K562 (cell line): ENCODE results near the gene JAG2. TPM values are rescaled to one million over a fixed set of nuclear protein-coding genes. Genes with fewer than 3 reads are reported as not detected.

Experiments
- ATAC-seq: fragments of 200-7000 bp; cut with Tn5 transposase; 3 replicates; pipeline ENCODE4 v1.9.1; 2020; ENCODE audit warnings: moderate library complexity
- BruUV-seq: library from RNA; stranded (reverse); fragments of 400-500 nt; replicated peaks from 2 replicates; lab custom pipeline; 2021; lab: Mats Ljungman, UMichigan
- CTCF ChIA-PET: fragments of 300-600 bp; formaldehyde crosslinking; extraction: SDS; loops from one replicate; lab custom pipeline; 2021; ENCODE audit warnings: low intra/inter-chr PET ratio; lab: Yijun Ruan, JAX
- POLR2A ChIA-PET: fragments of 300-600, 350-650 bp; sonication (Branson Sonifier 250); formaldehyde crosslinking; extraction: SDS; loops from one replicate; lab custom pipeline; 2021; ENCODE audit warnings: antibody characterized with exemption, inconsistent platforms; lab: Yijun Ruan, JAX
- DNase-seq, 4 experiments: peaks; one replicate each; pipeline versions ENCODE4 v3.0.0 to v3.0.0-alpha.2; 2011 to 2018; ENCODE audit warnings: low spot score in 3 of 4, mixed read lengths in 3 of 4; ENCODE audit errors: extremely low read depth in 1 of 4
- FAIRE-seq: peaks from 2 replicates; lab custom pipeline; 2011; peaks lifted over from hg19 to GRCh38; lab: Jason Lieb, UNC
- H2AFZ ChIP-seq: 2 replicates; pipeline ENCODE4 v1.6.0; 2011; ENCODE audit warnings: low read depth, low read length, control low read depth, inconsistent platforms
- H3K27ac ChIP-seq: fragments of 200-600 bp; 3 replicates; pipeline ENCODE4 v1.8.0; 2011; ENCODE audit warnings: low read depth, mild to moderate bottlenecking, control low read depth, inconsistent platforms, low read length, moderate library complexity, mixed read lengths; ENCODE audit errors: extremely low read depth
- H3K27me3 ChIP-seq, 2 experiments: fragments of 300-600 bp in 1 of 2; 2 replicates in 1 of 2; 3 replicates in 1 of 2; pipeline versions ENCODE4 v1.6.0 to v1.8.0; 2011; ENCODE audit warnings: inconsistent platforms in 2 of 2, low read length in 2 of 2, mild to moderate bottlenecking in 1 of 2, mixed read lengths in 1 of 2, moderate library complexity in 1 of 2; ENCODE audit not compliant: control insufficient read depth in 2 of 2, insufficient read depth in 2 of 2
- H3K36me3 ChIP-seq: fragments of 300-600 bp; 3 replicates; pipeline ENCODE4 v1.8.0; 2011; ENCODE audit warnings: mild to moderate bottlenecking, low read length, inconsistent platforms; ENCODE audit not compliant: control insufficient read depth, insufficient read depth
- H3K4me1 ChIP-seq, 2 experiments: fragments of 200-600 bp in 1 of 2; replicated peaks in 1 of 2; 2 replicates in 1 of 2; 3 replicates in 1 of 2; pipeline versions ENCODE4 v1.5.1 to v1.8.0; 2011; ENCODE audit warnings: inconsistent platforms in 2 of 2, low read length in 2 of 2, mild to moderate bottlenecking in 1 of 2, mixed read lengths in 1 of 2, moderate library complexity in 1 of 2; ENCODE audit not compliant: control insufficient read depth in 2 of 2, insufficient read depth in 2 of 2
- H3K4me2 ChIP-seq: 2 replicates; pipeline ENCODE4 v1.6.1; 2011; ENCODE audit warnings: low read length, control low read depth, inconsistent platforms, mixed read lengths; ENCODE audit not compliant: insufficient read depth
- H3K4me3 ChIP-seq: fragments of 200-600 bp; sonication (generic), shearing (Covaris generic); 2 replicates; pipeline ENCODE4 v1.5.1; 2016; ENCODE audit warnings: control low read depth, inconsistent platforms
- H3K79me2 ChIP-seq: fragments of 200-600 bp; 3 replicates; pipeline ENCODE4 v1.8.0; 2011; ENCODE audit warnings: low read length, inconsistent platforms; ENCODE audit not compliant: control insufficient read depth, insufficient read depth
- H3K9ac ChIP-seq, 2 experiments: 2 replicates each; pipeline versions ENCODE4 v1.6.0 to v1.6.1; 2011; ENCODE audit warnings: low read depth in 2 of 2, low read length in 2 of 2, control low read depth in 1 of 2, inconsistent platforms in 1 of 2, mild to moderate bottlenecking in 1 of 2, mixed read lengths in 1 of 2; ENCODE audit not compliant: insufficient read depth in 1 of 2
- H3K9me1 ChIP-seq: one replicate; pipeline ENCODE4 v1.6.0; 2011; ENCODE audit warnings: inconsistent platforms, mild to moderate bottlenecking, low read length, moderate library complexity; ENCODE audit not compliant: control insufficient read depth, insufficient read depth
- H3K9me3 ChIP-seq: replicated peaks from 2 replicates; pipeline ENCODE4 v1.5.1; 2011; ENCODE audit warnings: low read depth, low read length, inconsistent platforms; ENCODE audit not compliant: control insufficient read depth, insufficient read depth
- H4K20me1 ChIP-seq: replicated peaks from 2 replicates; pipeline ENCODE4 v1.6.1; 2011; ENCODE audit warnings: low read length, inconsistent platforms, mixed read lengths; ENCODE audit not compliant: control insufficient read depth, insufficient read depth
- ELF1 ChIP-seq: fragments of 200-800 bp; sonication (Bioruptor generic); IDR thresholded peaks from 2 replicates; pipeline ENCODE4 v1.6.1; 2016; ENCODE audit warnings: missing genetic modification characterization, missing compliant biosample characterization
- GABPB2 ChIP-seq: fragments of 250-450 bp; sonication (Bioruptor Pico); conservative IDR thresholded peaks from 2 replicates; pipeline ENCODE4 v1.5.1; 2021; ENCODE audit warnings: mild to moderate bottlenecking
- MXI1 ChIP-seq: IDR thresholded peaks from 2 replicates; pipeline ENCODE4 v1.6.1; 2011; ENCODE audit warnings: low read depth, mild to moderate bottlenecking, improper control_type of control experiment, low read length
- NONO ChIP-seq, 2 experiments: fragments of 200-400 bp in 1 of 2; fragments of 450-650 bp in 1 of 2; formaldehyde crosslinking in 1 of 2; IDR thresholded peaks; 2 replicates each; pipeline ENCODE4 v1.6.1; 2017; ENCODE audit warnings: low read depth in 2 of 2, mild to moderate bottlenecking in 2 of 2, moderate library complexity in 2 of 2, low read length in 1 of 2
- SMAD4 ChIP-seq: fragments of 250-450 bp; sonication (Bioruptor Pico); conservative IDR thresholded peaks from 2 replicates; pipeline ENCODE4 v1.8.0; 2021; ENCODE audit warnings: inconsistent platforms, mild to moderate bottlenecking, moderate library complexity
- ZNF224 ChIP-seq: sonication (generic); formaldehyde crosslinking; IDR thresholded peaks from 2 replicates; pipeline ENCODE4 v1.8.0; 2022; ENCODE audit warnings: mild to moderate bottlenecking, missing genetic modification reagents
- WGBS: fragments of 100-300 bp; shearing (Covaris generic); methylation state at CpG from one replicate; pipeline ENCODE4 v1.1.6; 2016; ENCODE audit warnings: low coverage, mixed read lengths; ENCODE audit not compliant: insufficient coverage; ENCODE audit errors: missing lambda C conversion rate; 5-methylcytosine and 5-hydroxymethylcytosine counted together
- in situ Hi-C: fragments of 300-500 bp; cut with MboI; formaldehyde crosslinking; loops from 4 replicates; pipeline ENCODE4 v1.15.0; 2018; ENCODE audit warnings: inconsistent platforms, mixed read lengths
- intact Hi-C: fragments of 100-400 bp; cut with micrococcal nuclease; formaldehyde crosslinking; loops from 2 replicates; pipeline ENCODE4 v1.14.2; 2022
- polyA plus RNA-seq, 8 experiments: library from polyadenylated mRNA; depleted of rRNA in 4 of 8; stranded (reverse) in 5 of 8; unstranded in 3 of 8; fragments of >200 nt; fragmentation: Nextera tagmentation in 2 of 8; fragmentation: Illumina TruSeq in 1 of 8; extraction: Ambion mirVana in 2 of 8; extraction: Trizol in 1 of 8; gene quantifications; 2 replicates each; pipeline versions ENCODE4 v1.2.1 to v1.2.3, GENCODE V29; 2011 to 2014; ENCODE audit warnings: inconsistent platforms in 1 of 8, missing spikeins in 1 of 8
- total RNA-seq, 7 experiments: library from RNA; depleted of rRNA in 6 of 7; stranded (reverse); fragments of >200 nt in 6 of 7; fragmentation: Illumina TruSeq in 2 of 7; extraction: Trizol in 2 of 7; gene quantifications; 2 replicates each; pipeline versions ENCODE4 v1.2.1 to v1.2.3, GENCODE V29; 2011 to 2021; ENCODE audit warnings: low replicate concordance in 1 of 7
- TF ChIP-seq, protein P1 (sequence below): fragments of 250-450 bp; sonication (Bioruptor Pico); IDR thresholded peaks from 2 replicates; pipeline ENCODE4 v1.4.0; 2020; ENCODE audit warnings: mild to moderate bottlenecking, moderate library complexity
- TF ChIP-seq, protein P2 (sequence below): conservative IDR thresholded peaks from 2 replicates; pipeline ENCODE4 v1.6.1; 2011; ENCODE audit warnings: low read depth, mild to moderate bottlenecking, low read length; ENCODE audit not compliant: control insufficient read depth

Gene JAG2
- total and polyA plus RNA-seq, 9 of the 15 experiments (the other 6 are each of a cell fraction or from before 2014, with no cell fraction given) = 0.25 to 48.4 (median 8.6) TPM

GRCh38 chr14:105214324-105214915, 45.8 kb upstream of the JAG2 start:
- BruUV-seq = no TSS peak
- Histone ChIP-seq H3K36me3 (peaks cover 13% of the 10 kb centered on the region; the same call in 1 of the 3 replicates), H2AFZ (no peak overlapping the region), H4K20me1 (no peaks in the 10 kb centered on the region), H3K4me2 (no peak overlapping the region), H3K9me1 (no peaks in the 10 kb centered on the region), H3K4me3 (no peak overlapping the region), H3K27ac (no peak overlapping the region), H3K27me3 (no peaks in the 10 kb centered on the region), H3K9me3 (no peaks in the 10 kb centered on the region)
- CTCF ChIA-PET = no interaction called here
- no peak for DNase-seq
- in situ Hi-C loops (loop anchor here (5.0 kb wide), 1 partner anchor 128 kb away; no protein-coding TSS in a partner anchor), intact Hi-C loops (no loop called here)
- WGBS = 88% methylated on average over 3 of the region's 14 CpGs
- ATAC-seq = no peak
- no peak for TF ChIP-seq SMAD4 (CRISPR knock-in tag)
- TF ChIP-seq ZNF224 (CRISPR knock-in tag) = no peak
- TF ChIP-seq, all 486 proteins: peak for 0
- Histone ChIP-seq H3K79me2 (no peaks in the 10 kb centered on the region), H3K9ac (no peak overlapping the region), H3K4me1 (peaks cover 0 to 3% of the 10 kb centered on the region in 2 experiments; a peak in 2 of 5 replicates)
- no peak for FAIRE-seq
- POLR2A ChIA-PET = interaction anchor here (1.0 kb wide), 1 partner anchor 9 kb away, joined by 3 read pairs; no protein-coding TSS in a partner anchor

- no peaks in the 10 kb centered on the region for H3K9me3 ChIP-seq
- intact Hi-C loops (no loop called here), in situ Hi-C loops (loop anchor here (5.0 kb wide), 1 partner anchor 129 kb away; no protein-coding TSS in a partner anchor)
- H3K9me1 ChIP-seq = no peaks in the 10 kb centered on the region
- ATAC-seq = no peak
- no peaks in the 10 kb centered on the region for H4K20me1 ChIP-seq
- H2AFZ ChIP-seq = no peak overlapping the region
- peaks cover 0 to 11% of the 10 kb centered on the region in 2 experiments; a peak in 2 of 5 replicates for H3K4me1 ChIP-seq
- ChIA-PET POLR2A (no interaction called here), CTCF (interaction anchor here (0.5 kb wide), 1 partner anchor 314 kb away, joined by 3 read pairs; no protein-coding TSS in a partner anchor)
- H3K79me2 ChIP-seq = no peaks in the 10 kb centered on the region
- 84% methylated on average over 3 of the region's 10 CpGs for WGBS
- no peak for DNase-seq
- H3K4me3 ChIP-seq = no peak overlapping the region
- H3K9ac ChIP-seq = no peak overlapping the region; a peak in 1 of 4 replicates
- H3K27ac ChIP-seq = no peak overlapping the region
- H3K27me3 ChIP-seq = no peaks in the 10 kb centered on the region
- FAIRE-seq = no peak
- H3K4me2 ChIP-seq = no peak overlapping the region
- peaks cover 7% of the 10 kb centered on the region; the same call in 1 of the 3 replicates for H3K36me3 ChIP-seq
- no TSS peak for BruUV-seq
- no peak for TF ChIP-seq NONO (IDR thresholded peaks at IDR 0.05; ENCODE audit: low read depth in 2 of 2, low read length in 1 of 2)
- no peak for TF ChIP-seq GABPB2
- TF ChIP-seq, protein P1, sequence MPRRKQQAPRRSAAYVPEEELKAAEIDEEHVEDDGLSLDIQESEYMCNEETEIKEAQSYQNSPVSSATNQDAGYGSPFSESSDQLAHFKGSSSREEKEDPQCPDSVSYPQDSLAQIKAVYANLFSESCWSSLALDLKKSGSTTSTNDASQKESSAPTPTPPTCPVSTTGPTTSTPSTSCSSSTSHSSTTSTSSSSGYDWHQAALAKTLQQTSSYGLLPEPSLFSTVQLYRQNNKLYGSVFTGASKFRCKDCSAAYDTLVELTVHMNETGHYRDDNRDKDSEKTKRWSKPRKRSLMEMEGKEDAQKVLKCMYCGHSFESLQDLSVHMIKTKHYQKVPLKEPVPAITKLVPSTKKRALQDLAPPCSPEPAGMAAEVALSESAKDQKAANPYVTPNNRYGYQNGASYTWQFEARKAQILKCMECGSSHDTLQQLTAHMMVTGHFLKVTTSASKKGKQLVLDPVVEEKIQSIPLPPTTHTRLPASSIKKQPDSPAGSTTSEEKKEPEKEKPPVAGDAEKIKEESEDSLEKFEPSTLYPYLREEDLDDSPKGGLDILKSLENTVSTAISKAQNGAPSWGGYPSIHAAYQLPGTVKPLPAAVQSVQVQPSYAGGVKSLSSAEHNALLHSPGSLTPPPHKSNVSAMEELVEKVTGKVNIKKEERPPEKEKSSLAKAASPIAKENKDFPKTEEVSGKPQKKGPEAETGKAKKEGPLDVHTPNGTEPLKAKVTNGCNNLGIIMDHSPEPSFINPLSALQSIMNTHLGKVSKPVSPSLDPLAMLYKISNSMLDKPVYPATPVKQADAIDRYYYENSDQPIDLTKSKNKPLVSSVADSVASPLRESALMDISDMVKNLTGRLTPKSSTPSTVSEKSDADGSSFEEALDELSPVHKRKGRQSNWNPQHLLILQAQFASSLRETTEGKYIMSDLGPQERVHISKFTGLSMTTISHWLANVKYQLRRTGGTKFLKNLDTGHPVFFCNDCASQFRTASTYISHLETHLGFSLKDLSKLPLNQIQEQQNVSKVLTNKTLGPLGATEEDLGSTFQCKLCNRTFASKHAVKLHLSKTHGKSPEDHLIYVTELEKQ (CRISPR knock-in tag) = no peak
- no peak for TF ChIP-seq MXI1
- TF ChIP-seq ELF1 (tag) = no peak
- TF ChIP-seq, protein P2, sequence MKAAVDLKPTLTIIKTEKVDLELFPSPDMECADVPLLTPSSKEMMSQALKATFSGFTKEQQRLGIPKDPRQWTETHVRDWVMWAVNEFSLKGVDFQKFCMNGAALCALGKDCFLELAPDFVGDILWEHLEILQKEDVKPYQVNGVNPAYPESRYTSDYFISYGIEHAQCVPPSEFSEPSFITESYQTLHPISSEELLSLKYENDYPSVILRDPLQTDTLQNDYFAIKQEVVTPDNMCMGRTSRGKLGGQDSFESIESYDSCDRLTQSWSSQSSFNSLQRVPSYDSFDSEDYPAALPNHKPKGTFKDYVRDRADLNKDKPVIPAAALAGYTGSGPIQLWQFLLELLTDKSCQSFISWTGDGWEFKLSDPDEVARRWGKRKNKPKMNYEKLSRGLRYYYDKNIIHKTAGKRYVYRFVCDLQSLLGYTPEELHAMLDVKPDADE = no peak
Measured at GRCh38 chr14:105213361-105213760, 44.8 kb upstream of the JAG2 start.
